ENCODE results near the gene CEMIP.
"Not testable (repeated sequence)": the region's sequence is repeated elsewhere in the genome, so short reads cannot be mapped to it uniquely, and the experiment has no call there.

The CEMIP gene

DNA sequence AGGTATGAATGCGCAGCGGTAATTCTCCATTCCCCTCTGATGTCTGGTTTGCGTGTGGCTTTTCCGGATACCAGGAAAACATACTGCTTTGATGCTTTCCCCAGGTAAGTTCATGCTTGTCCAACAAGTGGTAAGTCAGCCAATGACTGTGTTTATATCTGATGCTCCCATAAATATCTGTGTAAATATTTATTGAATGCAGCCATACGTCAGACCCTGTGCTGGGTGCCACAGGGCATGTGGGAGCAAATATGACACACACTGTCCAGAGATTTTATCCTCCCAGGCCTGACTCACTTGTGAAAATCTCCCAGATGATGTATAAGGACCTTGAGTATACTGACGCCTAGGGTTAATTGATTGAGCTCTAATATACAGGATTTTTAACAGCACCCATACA, 29.6 kb upstream of the CEMIP start:
- H3K4me1 Mint-ChIP-seq (ENCODE audit: low read depth), result no peaks in the 10 kb centered on the region
- H3K4me3 Mint-ChIP-seq, result no peak overlapping the region
- H3K36me3 Mint-ChIP-seq (ENCODE audit: low read depth), result peaks cover 11% of the 10 kb centered on the region
- no peaks in the 10 kb centered on the region for H3K27me3 Mint-ChIP-seq
- H3K9me3 Mint-ChIP-seq, result peaks cover 12% of the 10 kb centered on the region
- no peak overlapping the region for H3K27ac Mint-ChIP-seq

DNA sequence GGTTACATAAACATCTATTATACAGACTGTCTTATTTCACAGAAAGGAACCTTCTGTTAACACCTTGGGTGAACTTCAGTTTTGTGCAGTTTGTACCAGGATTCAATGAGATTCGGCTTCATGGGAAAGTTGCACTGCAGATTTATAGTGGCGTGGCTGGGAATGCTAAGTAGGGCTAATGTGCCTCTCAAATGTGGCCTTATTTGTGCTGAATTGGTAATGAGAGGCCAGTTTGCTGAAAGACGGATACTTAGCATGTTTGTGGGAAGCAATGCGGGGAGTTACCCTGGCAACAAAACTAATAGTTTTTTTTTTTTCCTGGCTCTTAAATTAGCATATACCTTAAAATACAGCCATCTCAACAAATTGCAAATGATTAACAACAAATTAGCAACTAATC, 28.6 kb upstream of the CEMIP start:
- H3K9me3 Mint-ChIP-seq, result peaks cover 11% of the 10 kb centered on the region
- H3K27ac Mint-ChIP-seq, result no peak overlapping the region
- H3K27me3 Mint-ChIP-seq, result no peaks in the 10 kb centered on the region
- H3K4me3 Mint-ChIP-seq, result no peak overlapping the region
- H3K36me3 Mint-ChIP-seq (ENCODE audit: low read depth), result peaks cover 14% of the 10 kb centered on the region
- peaks cover under 1% of the 10 kb centered on the region for H3K4me1 Mint-ChIP-seq (ENCODE audit: low read depth)

DNA sequence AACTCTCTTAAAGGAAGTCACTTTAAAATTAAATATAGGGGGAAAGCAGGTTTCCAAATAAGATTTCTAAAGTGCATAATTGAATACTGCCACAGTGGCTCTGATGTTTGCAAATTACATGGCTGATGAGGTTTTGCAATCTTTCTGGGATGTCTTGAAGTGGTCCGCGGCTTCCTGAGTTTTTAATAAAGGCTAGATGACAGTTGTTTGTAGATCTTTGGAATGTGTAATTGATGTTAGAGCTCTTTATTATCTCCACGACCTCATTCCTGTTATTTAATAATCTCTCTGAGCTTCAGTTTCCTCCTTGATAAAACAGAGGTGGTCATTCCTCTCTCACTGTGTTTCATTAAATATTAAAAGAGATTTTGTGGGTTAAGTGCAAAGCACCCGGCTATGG, 27.0 kb upstream of the CEMIP start:
- no peaks in the 10 kb centered on the region for H3K9me3 Mint-ChIP-seq
- H3K36me3 Mint-ChIP-seq (ENCODE audit: low read depth), result peaks cover 18% of the 10 kb centered on the region
- H3K4me1 Mint-ChIP-seq (ENCODE audit: low read depth), result peaks cover 4% of the 10 kb centered on the region
- no peaks in the 10 kb centered on the region for H3K27me3 Mint-ChIP-seq
- H3K27ac Mint-ChIP-seq, result no peak overlapping the region
- H3K4me3 Mint-ChIP-seq, result no peak overlapping the region

DNA sequence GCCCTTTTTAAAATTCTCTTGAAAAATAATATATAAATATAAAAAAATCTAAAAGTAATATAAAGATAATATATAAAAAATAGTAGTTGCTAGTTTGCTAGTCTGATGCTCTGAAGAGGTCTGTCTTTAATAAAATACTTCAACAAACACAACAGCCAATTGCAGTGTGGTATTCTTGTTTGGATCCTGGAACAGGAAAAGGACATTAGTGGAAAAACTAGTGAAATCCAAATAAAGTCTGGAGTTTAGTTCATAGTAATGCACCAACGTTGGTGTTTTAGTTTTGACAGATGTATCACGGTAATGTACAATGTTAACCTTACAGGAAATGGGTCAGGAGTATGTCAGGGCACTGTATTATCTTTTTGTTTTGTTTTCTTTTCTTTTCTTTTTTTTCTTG, 26.0 kb upstream of the CEMIP start:
- Mint-ChIP-seq H3K4me3 (no peak overlapping the region), H3K27me3 (no peaks in the 10 kb centered on the region), H3K9me3 (no peaks in the 10 kb centered on the region), H3K4me1 (ENCODE audit: low read depth) (peaks cover 4% of the 10 kb centered on the region), H3K27ac (no peak overlapping the region), H3K36me3 (ENCODE audit: low read depth) (peaks cover 18% of the 10 kb centered on the region)

DNA sequence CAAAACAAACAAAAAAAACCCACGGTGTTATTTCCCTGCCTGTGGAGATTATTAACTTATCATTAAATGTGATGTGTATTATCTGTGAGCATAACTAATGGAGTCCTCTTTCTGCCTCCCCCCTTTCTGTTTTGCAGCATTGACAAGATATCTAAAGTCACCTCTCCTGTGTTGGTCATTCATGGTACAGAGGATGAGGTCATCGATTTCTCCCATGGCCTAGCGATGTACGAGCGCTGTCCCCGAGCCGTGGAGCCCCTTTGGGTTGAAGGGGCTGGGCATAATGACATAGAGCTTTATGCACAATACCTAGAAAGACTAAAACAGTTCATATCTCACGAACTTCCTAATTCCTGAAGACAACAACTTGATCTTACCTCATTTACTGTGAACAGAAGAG, 25.2 kb upstream of the CEMIP start:
- Mint-ChIP-seq H3K9me3 (no peaks in the 10 kb centered on the region), H3K27me3 (no peaks in the 10 kb centered on the region), H3K4me3 (no peak overlapping the region), H3K27ac (no peak overlapping the region), H3K36me3 (ENCODE audit: low read depth) (peaks cover 18% of the 10 kb centered on the region), H3K4me1 (ENCODE audit: low read depth) (peaks cover 4% of the 10 kb centered on the region)

DNA sequence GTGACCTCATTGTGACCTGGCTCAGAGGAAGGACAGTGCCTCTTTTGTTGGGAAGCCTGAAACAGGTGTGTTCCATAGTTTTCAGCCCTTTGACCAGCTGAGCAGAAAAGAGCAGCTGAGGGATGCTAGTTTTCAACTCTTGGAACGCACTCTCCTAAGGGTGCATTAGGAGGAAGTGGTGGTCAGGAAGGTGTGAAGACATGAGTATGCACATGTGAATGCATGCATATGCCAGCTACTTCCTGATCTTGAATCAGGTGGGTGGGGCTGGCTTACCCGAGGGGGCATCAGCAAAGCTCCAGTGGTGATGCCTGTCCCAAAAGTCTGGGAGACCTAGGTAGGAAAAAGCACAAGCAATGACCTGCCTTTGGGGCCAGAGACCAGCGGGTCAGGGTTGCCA, 23.3 kb upstream of the CEMIP start:
- Mint-ChIP-seq H3K27ac (no peak overlapping the region), H3K4me1 (ENCODE audit: low read depth) (peaks cover 4% of the 10 kb centered on the region), H3K36me3 (ENCODE audit: low read depth) (peaks cover 7% of the 10 kb centered on the region), H3K4me3 (no peak overlapping the region), H3K9me3 (no peaks in the 10 kb centered on the region), H3K27me3 (no peaks in the 10 kb centered on the region)

DNA sequence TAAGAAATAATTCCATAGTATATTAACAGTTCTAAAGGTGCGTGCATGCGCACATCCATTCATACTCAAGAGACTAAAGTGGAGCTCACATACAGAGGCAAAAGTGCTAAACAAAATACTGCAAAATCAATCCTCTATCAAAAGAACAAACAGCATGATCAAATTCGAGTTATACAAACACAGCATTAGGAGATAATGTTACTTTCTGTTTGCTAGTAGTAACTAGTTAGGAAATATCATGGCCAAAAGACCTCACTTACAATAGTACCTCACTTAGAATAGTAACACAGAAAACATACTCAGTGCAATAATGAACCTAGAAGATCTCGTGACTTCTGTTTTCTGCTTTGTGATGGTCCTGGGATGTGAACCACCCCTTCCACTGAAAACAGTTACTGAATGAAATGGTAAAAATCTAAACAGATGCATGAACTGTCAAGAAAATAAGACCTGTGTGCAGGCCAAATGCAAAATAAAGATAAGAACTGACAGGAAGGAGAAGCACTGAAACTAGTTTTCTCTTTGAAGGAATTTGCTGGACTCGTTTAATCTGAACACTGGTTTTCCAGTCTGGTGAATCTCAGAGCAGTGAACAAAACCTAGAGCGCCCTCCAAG, 20.9 kb upstream of the CEMIP start:
- Mint-ChIP-seq H3K4me3 (no peak overlapping the region), H3K27ac (no peak overlapping the region)

DNA sequence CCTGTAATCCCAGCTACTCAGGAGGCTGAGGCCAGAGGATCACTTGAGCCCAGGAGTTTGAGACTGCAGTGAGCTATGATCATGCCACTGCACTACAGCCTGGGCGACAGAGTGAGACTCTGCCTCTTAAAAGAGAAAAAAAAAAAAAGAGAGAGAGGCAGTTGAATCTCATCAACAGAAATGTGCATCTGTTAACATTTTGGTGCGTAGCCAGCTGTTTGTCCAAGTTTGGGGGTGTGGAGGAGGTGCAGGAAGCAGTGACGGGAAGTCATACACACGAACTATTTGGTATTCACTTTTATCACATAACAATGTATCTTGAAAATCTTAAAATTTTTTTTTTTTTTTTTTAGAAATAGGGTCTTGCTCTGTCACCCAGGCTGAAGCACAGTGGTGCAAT, 18.2 kb upstream of the CEMIP start:
- Mint-ChIP-seq H3K36me3 (ENCODE audit: low read depth) (no peaks in the 10 kb centered on the region), H3K4me1 (ENCODE audit: low read depth) (no peaks in the 10 kb centered on the region), H3K27ac (no peak overlapping the region), H3K9me3 (peaks cover 3% of the 10 kb centered on the region), H3K27me3 (no peaks in the 10 kb centered on the region), H3K4me3 (no peak overlapping the region)

More for the DNA sequence above, 20.9 kb upstream of the CEMIP start:
- H3K27me3 Mint-ChIP-seq, result no peaks in the 10 kb centered on the region
- H3K36me3 Mint-ChIP-seq (ENCODE audit: low read depth), result peaks cover 7% of the 10 kb centered on the region
- peaks cover 4% of the 10 kb centered on the region for H3K4me1 Mint-ChIP-seq (ENCODE audit: low read depth)
- peaks cover 3% of the 10 kb centered on the region for H3K9me3 Mint-ChIP-seq

DNA sequence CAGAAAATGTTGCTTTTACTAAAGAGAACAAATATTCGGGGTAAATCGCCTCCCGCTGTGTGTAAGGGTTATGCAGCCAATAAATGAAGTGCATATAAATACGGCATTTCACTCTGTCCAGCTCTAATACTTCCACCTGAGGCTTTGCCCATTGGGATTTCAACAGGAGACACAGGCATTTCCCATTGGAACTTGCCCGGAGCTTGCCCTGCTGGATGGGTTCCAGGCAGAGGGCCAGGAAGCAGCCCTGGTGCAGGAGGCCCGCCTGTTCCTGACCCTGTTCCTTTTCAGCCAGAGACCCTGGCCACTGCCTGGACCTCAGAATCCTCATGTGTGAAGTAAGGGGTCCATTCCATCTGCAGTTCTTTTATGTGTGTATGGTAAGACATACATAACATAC, 17.4 kb upstream of the CEMIP start:
- H3K27me3 Mint-ChIP-seq, result no peaks in the 10 kb centered on the region
- no peaks in the 10 kb centered on the region for H3K4me1 Mint-ChIP-seq (ENCODE audit: low read depth)
- no peak overlapping the region for H3K4me3 Mint-ChIP-seq
- H3K9me3 Mint-ChIP-seq, result peaks cover 3% of the 10 kb centered on the region
- H3K36me3 Mint-ChIP-seq (ENCODE audit: low read depth), result no peaks in the 10 kb centered on the region
- no peak overlapping the region for H3K27ac Mint-ChIP-seq

DNA sequence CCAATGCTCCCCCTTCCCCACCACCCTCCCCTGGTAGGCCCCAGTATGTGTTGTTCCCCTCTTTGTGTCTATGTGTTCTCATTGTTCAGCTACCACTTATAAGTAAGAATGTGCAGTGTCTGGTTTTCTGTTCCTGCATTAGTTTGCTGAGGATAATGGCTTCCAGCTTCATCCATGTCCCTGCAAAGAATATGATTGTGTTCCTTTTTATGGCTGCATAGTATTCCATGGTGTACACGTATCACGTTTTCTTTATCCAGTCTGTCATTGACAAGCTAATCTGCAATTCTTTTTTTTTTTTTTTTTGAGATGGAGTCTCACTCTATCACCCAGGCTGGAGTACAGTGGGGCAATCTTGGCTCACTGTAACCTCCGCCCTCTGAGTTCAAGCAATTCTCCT, 15.9 kb upstream of the CEMIP start:
- not testable (repeated sequence) for H3K36me3 Mint-ChIP-seq (ENCODE audit: low read depth); H3K27ac Mint-ChIP-seq; H3K4me1 Mint-ChIP-seq (ENCODE audit: low read depth); H3K9me3 Mint-ChIP-seq; H3K4me3 Mint-ChIP-seq; H3K27me3 Mint-ChIP-seq

DNA sequence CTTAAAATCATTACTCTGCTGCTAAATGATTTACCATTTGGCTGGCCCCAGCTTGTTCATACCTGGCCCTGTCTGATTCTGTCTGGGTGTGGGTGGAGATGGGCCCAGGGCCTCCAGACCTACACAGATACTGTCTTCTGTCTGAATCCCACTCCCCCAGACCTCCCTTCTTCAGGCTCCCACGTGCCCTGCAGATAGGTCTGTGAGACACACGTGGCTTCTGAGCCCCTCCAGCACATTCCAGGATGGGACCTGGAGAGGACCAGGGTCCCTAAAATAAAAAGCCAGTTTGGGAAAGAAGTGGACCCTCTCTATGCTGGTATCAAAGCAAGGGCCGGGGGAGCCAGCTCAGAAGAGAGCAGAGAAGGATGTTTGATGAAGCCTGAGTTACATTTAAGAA, 14.6 kb upstream of the CEMIP start:
- H3K36me3 Mint-ChIP-seq (ENCODE audit: low read depth), result no peaks in the 10 kb centered on the region
- H3K4me1 Mint-ChIP-seq (ENCODE audit: low read depth), result peaks cover 2% of the 10 kb centered on the region
- no peak overlapping the region for H3K4me3 Mint-ChIP-seq
- no peak overlapping the region for H3K27ac Mint-ChIP-seq
- no peaks in the 10 kb centered on the region for H3K27me3 Mint-ChIP-seq
- H3K9me3 Mint-ChIP-seq, result peaks cover 3% of the 10 kb centered on the region

DNA sequence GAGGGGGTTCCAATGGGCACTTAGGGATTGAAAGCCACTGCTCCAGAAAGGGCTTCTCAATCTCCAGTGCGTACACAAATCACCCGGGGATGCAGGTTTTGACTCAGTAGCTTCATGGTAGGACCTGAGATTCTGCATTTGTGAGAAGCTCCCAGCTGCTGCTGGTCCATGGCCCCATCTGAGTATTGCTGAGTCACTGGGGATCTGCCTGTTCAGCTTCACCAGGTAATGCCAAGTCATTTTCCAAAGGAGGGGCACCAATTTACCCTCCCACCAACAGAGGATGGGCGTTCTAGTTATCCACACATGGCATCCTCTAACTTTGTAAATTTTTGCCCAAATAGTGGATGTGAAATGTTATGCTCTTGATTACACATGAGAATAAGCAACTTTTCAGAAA, 12.9 kb upstream of the CEMIP start:
- Mint-ChIP-seq H3K27ac (no peak overlapping the region), H3K27me3 (no peaks in the 10 kb centered on the region), H3K4me1 (ENCODE audit: low read depth) (peaks cover 6% of the 10 kb centered on the region), H3K36me3 (ENCODE audit: low read depth) (no peaks in the 10 kb centered on the region), H3K9me3 (peaks cover 3% of the 10 kb centered on the region), H3K4me3 (no peak overlapping the region)

DNA sequence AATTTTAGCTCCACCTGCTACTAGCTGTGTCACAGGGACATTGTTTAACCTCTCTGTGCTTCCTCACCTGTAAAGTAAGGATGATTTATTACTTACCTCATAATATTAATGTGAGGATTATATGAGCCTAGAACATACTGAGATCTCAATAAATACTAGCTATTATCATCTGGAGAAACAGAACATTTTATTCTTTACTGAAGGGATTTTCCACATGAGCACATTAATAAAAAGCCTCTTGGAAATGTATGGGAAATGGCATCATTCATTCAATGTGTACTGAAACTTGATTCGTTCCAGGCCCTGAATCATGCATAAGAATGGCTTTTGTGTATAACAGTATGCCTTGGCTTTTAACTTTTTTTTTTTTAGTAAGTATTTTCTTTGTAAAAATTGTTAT, 11.0 kb upstream of the CEMIP start:
- Mint-ChIP-seq H3K4me1 (ENCODE audit: low read depth) (peaks cover 6% of the 10 kb centered on the region), H3K27ac (no peak overlapping the region), H3K36me3 (ENCODE audit: low read depth) (no peaks in the 10 kb centered on the region), H3K27me3 (no peaks in the 10 kb centered on the region), H3K4me3 (no peak overlapping the region), H3K9me3 (no peaks in the 10 kb centered on the region)

DNA sequence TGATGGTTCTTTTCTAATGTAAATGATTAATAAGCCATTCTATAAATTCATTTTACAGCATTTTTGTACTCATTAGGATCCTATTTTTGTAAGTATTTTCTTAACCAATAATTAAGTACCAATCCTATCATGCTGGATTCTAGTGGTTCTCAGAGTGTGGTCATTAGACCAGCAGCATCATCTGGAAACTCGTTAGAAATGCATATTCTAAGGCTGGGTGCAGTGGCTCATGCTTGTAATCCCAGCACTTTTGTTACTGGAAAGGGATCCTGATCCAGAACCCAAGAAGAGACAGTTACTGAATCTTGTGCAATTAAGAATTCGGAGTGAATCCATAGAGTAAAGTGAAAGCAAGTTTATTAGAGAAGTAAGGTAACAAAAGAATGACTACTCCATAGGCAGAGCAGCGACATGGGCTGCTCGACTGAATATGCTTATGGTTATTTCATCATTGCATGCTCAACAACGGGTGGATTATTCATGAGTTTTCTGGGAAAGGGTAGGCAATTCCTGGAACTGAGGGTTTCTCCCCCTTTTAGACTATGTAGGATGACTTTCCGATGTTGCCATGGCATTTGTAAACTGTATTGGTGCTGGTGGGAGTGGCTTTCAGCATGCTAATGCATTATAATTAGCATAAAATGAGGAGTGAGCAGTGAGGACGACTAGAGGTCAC, 9.9 kb upstream of the CEMIP start:
- Mint-ChIP-seq H3K27me3 (peaks cover 5% of the 10 kb centered on the region), H3K27ac (no peak overlapping the region), H3K4me1 (ENCODE audit: low read depth) (peaks cover 6% of the 10 kb centered on the region), H3K4me3 (no peak overlapping the region), H3K36me3 (ENCODE audit: low read depth) (no peaks in the 10 kb centered on the region), H3K9me3 (no peaks in the 10 kb centered on the region)

DNA sequence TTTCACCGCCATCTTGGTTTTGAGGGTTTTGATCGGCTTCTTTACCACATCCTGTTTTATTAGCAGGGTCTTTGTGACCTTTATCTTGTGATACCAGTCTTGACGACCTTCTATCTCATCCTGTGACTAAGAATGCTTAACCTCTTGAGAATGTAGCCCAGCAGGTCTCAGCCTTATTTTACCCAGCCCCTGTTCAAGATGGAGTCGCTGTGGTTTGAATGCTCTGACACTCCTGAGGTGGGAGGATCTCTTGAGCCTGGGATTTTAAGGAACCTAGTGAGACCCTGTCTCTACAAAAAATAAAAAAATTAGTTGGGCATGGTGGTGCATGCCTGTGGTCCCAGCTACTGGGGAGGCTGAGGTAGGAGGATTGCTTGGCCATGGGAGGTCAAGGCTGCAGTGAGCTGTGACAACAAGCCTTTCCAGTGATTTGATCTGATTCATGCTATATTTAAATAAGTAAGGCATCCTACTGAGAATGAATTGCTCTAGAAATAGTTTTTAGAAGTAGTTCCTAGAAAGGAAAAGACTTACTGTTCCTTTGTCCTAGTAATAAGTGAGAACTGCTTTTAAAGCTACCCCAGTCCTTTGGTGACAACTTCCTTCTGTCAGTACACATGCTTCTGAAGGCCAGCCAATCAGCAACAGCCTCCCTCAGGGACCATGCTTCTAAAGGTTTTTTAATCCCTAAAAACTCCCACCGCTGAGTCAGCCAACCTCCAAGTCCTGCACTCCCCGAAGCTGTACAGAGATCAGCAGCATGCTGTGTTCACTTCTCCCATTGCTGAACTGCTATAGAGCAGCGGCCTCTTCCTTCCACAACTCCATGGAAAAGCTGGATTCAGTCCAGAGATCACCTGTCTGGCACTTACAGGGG, 9.1 kb upstream of the CEMIP start:
- H3K4me1 Mint-ChIP-seq (ENCODE audit: low read depth), result peaks cover 6% of the 10 kb centered on the region
- peaks cover 5% of the 10 kb centered on the region for H3K27me3 Mint-ChIP-seq
- no peaks in the 10 kb centered on the region for H3K36me3 Mint-ChIP-seq (ENCODE audit: low read depth)
- H3K9me3 Mint-ChIP-seq, result no peaks in the 10 kb centered on the region
- no peak overlapping the region for H3K27ac Mint-ChIP-seq
- H3K4me3 Mint-ChIP-seq, result no peak overlapping the region

Data from stimulated activated naive CD8-positive, alpha-beta T cell treated with anti-CD3 and anti-CD28 coated beads, Interleukin-15, Interleukin-2, amounts not matched to agents 100 ng/mL and 50 ng/mL, for 24 hours (primary cell).